Measurements from ENCODE around the gene HMGA1. TPM values are rescaled to one million over a fixed set of nuclear protein-coding genes. Genes with fewer than 3 reads are reported as not detected.
A peak's percentile ranks its signal among the peaks of the same experiment; 100 is the strongest.

Gene HMGA1
- polyA plus RNA-seq, 1 donor = 106 TPM

DNA sequence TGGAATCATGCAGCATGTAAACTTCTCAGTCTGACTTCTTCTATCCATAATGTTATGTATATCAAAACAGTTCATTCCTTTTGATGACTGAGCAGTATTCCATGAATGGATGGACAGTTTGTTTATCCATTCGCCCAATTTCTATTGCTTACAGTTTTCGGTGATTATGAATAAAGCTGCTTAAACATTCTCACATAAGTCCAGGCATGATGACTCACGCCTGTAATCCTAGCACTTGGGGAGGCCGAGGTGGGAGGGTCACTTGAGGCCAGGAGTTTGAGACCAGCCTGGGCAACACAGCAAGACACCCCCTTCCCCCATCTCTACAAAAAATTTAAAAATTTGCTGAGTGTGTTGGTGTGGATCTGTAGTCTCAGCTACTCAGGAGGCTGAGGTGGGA, 22.9 kb upstream of the HMGA1 start:
- DNase-seq = no peak

DNA sequence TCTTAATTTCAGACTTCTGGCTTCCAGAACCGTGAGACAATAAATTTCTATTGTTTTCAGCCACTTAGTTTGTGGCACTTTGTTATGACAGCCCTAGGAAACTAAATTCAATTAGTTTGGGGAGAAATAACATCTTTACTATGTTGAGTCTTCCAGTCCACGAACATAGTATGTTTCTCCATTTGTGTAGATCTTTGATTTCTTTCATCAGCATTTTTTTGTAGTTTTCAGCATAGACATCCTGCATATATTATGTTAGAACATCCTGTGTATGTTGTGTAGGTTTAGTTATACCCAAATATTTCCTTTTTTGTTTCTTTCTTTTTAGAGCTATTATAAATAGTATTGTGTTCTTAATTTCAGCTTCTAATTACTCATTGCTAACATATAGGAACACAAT, 18.0 kb upstream of the HMGA1 start:
- no peak for DNase-seq

DNA sequence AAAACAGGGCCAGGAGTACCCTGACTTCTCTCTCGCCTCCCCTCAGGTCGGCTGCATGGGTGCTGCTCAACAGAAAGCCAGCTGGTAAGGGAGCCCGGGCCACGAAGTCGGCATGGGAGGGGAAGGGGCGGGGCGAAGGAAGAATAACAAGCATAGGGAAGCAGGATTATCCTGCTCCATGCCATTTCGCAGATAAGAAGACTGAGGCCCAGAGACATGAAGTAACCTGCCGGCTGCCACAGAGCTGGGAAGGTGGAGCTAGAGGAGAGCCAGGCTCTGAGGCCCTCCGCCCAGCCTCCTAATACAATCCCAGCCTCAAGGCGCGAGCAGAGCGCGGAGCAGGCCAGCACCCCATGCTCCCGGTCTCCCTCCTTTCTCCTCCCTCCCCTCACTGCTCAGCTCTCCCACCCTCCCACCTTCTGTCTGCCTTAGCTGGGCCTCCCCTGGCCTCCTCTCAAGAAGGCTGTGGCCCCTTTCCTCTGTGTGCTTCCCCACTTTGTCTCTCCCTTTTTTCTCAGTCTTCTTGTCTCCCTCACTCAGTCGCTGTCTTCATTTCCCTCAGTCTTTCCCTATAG, 13.2 kb upstream of the HMGA1 start:
- DNase-seq = no peak

DNA sequence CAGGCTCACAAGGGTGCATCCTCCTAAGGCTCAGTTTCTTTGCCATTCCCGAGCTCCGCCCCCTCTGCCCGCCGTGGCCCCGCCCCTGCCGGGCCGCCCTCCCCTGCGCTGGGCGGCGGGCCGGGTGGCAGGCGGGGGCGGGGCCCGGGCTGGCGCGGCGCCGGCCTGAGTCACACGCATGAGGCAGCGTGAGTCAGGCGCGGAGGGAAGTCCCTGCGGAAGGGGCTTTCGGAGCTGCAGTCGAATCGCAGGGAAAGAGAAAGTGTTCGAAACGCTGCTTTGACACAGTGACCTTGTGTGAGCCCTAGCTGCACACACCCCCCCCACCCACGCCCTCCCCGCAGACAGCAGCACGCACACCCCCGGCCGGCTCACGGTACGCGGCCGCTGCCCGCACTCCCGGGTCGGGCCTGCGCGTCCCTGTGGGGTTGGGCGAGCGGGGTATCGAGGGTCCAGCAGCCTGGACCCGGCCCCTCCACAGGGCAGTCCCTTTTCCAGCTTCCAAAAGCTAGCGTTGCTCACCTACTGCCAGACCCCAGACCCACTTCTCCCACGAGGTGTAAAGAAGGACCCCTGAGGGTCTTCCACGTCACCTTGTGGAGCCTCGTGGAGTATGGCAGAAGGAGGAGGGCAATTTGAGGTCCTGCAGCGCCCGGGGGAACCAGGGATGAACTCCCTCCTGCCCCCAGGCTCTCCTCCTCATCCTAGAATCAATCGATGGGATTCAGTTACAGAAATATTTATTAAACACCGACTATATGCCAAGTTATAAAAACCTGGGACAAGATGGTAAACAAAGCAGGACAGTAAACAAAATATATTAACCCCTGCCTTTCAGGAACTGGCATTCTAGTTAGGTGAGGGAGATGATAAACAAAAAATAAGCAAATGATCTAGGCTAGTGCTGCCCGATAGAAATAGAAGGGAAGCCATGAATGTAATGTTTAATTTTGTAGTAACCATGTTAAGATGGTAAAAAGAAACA, 12.4 kb upstream of the HMGA1 start:
- peak; percentile 85 for DNase-seq

DNA sequence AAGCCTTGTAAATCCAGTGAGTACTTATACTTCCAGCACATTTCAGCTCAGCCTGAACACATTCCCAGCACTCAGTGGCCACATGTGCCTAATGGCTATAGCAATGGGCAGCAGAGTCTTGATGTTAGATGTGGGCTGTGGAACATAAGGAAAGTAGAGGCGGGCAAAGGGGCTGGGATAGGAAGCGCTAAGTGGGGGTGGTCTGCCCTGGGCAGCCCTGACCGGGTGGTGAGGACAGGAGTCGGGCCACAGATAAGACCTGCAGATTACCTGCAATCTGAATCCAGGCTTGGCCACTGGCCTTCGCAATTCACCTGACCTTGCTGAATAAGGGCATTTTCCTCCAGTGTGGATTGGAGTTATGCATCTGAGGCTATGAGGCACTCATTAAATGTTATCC, 11.1 kb upstream of the HMGA1 start:
- no peak for DNase-seq

DNA sequence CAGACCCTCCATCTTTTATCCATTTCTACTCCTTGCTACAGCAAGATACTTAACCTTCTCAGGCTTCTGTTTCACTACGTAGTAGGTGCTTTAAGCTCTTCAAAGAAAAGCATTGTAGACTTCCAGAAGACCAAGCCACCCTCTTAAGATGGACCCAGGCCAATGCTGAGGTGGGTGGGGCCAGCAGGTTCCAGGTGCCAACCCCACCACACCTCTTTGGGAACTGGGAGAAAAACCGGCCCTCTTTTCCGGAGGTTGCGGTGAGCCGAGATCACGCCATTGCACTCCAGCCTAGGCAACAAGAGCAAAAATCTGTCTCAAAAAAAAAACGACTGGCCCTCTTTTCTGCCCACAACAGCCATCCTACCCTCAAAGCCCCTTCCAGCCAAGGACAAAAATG, 10.6 kb upstream of the HMGA1 start:
- no peak for DNase-seq

DNA sequence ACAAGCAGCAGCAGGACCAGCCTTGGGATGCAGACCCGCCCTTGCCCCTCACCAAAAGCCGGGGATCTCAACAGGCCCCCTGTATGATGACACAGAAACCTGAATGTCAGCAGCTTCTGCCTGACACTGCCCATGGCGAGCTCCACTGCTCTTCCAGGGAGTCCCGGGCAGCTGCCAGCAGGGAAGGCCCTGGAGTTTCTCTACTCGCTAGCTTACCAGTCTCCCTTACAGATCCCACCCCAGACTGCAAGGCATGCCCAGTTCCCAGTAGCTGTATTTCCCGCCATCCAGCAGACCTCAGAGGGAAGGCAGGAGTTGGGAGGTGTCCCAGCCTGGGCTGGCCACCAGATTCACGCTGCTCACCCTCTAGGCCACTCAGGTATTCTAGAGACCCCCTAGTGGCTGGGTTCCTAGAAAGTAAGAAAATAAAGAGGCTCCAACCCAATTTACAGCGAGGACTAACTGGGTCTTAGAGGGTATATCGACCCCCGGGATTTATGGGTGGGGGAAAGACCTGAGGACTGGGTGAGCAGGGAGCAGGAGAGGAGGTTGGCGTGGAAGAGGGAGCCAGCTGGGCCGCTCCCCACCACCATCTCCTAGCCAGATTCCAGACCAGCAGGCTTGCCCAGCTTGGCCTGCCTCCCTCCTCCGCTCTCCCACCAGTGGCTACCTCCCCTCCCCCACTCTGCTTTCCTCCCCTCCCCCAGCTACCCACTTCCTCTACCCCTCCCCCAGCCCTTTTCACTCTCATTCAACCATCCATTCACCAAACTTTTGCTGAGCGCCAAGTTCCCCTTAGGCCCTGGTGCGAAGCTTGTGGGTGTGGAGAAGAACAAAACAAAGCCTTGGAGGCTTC, 9.7 kb upstream of the HMGA1 start:
- DNase-seq = no peak

DNA sequence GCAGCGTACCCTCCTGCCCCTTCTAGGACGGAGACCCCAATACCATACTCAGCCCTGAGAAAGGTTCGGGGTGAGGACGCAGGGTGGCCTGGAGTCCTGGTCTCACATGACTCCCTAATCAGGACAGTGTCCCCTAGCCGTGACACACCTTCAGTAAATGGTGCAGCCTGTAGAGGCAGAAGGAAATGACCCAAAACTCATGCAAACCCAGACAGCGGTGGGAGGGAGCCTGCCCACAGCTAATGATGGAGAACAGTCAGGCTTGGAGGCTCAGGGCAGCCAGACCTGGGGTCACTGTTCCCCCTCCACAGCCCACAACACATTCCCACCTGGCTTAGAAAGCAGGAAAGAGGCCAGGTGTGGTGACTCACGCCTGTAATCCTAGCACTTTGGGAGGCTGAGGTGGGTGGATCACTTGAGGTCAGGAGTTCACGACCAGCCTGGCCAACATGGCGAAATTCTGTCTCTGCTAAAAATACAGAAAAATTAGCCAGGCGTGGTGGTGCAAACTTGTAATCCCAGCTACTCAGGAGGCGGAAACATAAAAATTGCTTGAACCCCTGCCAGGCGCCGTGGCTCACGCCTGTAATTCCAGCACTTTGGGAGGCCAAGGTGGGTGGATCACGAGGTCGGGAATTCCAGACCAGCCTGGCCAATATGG, 8.8 kb upstream of the HMGA1 start:
- no peak for DNase-seq

DNA sequence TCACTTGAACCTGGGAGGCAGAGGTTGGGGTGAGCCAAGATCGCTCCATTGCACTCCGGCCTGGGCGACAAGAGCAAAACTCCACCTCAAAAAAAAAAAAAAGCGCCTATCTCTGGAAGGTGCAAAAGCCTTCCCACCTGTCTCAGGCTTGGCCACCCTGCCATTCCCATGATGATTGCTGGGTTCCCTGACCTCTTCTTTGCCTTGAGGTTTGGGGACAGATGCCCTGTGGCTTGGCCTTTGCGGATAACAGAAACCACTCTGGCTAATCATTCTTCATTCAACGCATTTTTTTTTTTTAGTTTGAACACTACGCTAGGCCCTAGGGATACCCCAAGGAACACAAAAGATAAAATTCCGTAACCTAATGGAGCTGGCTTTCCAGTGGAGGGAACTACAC, 6.8 kb upstream of the HMGA1 start:
- no peak for DNase-seq

DNA sequence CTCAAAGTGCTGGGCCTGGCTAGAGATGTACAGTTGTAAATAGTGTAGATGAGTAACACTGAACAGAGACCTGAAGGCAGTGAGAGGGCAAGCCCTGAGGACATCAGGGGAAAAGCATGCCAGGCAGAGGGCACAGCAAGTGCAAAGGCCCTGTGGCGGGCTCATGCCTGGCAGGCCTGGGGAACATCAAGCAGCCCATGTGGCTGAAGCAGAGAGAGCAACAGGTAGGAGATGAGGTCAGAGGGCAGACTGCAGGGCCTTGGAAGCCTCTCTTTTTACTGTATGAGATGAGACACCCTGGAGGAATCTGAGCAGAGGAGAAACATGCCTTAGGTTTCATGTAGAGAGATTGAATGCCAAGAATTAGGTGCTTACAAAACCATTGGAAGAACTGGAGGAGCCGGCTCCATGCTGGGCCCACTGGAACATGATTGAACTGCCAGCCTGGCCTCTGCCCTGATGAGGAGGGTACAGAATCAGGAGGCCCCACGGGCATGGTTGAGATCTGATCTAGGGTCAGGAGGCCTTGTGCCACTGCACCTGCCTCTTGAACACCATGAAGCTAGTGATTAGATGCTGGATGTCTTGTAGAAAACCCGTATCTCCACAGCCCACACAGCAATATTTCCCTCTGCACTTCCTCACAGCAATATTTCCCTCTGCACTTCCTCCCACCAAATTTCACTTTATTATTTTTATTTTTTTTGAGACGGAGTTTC, 5.9 kb upstream of the HMGA1 start:
- no peak for DNase-seq

DNA sequence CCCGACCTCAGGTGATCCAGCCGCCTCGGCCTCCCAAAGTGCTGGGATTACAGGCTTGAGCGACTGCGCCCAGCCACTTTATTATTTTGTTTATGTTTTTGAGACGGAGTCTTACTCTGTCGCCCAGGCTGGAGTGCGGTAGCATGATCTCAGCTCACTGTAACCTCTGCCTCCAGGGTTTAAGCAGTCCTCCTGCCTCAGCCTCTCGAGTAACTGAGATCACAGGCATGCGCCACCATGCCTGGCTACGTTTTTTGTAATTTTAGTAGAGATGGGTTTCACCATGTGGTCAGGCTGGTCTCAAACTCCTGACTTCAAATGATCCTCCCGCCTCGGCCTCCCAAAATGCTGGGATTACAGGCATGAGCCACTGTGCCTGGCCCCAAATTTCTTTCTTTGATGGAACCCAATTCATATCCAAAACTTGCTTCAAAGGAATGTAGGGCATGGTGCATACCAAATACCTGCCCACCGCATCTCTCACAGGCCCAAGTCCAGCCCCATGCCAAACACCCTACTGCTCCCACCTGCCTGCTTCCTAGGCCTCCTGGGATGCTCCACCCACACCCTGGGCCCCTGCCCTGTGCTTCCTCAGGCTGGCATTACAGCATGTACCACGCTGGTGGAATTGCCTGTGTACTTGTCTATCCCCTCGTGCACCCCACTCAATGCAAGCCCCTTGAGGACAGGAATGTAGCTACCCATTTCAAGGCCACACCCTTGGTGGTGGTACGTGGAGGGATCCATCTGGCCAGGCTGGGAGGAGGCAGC, 4.9 kb upstream of the HMGA1 start:
- no peak for DNase-seq

DNA sequence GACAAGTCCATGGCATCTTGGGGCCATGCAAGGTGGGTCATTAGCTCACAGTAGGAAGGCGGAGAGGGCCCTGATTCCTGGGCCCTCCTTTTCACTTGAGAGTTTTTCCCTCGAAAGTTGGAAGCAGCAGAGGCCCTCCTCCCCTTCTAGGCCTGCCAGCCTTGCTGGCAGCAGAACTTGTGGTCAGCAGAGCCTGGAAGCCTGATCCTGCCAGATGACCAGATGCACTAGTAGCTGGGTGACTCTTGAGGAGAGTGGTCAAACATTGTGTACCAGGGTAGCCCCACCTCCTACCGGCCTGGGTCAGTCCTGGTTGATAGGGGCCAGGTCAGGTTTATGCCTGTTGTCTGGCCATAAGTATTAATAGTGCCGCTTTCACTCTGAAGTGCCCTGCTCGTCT, 3.8 kb upstream of the HMGA1 start:
- DNase-seq = no peak

DNA sequence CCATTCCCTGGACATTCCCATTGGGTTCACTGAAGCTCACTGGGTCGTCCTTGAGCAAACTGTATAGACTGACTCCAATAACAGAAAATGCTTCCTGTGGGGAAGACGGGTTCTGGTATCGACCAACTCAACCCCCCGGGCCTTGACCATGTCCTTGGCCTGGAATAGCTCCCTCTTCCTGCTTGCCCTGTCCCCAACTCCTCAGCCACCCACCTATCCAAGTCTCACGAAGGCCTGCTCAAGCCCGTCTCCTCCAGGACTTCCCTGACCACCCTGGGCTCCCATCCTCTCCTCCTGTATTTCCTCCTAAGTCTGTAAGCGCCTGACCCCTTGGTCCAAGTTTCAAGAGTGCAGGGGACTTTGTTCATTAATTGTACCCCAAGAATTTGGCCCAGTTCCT, 2.8 kb upstream of the HMGA1 start:
- no peak for DNase-seq

DNA sequence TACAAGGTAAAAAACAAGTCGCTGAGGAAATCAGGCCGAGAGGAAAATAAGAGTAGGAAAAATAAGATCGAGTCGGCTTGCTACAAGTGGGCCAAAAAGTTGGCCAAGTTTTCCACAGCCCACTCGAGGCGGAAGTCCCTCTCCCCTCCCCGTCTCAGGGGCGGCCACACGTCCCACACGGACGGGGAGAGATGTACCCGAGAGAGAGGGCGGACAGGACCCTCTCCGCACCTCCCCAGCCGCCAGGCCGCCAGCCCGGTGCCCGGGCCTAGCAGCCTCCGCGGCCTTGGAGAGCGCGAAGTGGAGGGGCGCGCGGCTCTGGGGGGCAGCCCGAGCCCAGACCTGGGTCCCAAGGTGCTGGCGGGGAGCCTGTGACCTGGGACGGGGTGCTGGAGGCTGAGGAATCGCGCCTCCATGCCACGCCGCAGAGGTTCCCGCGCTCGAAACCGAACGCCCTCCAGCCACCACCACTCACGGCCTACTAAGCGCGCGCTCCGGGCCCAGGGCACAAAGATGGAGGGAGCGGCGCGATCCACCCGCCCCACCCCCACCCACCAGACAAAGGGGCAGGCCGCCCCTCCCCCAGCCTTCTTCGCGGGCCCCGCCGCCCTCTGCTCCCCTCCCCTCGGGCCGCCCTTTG, 1.9 kb upstream of the HMGA1 start:
- DNase-seq = no peak

DNA sequence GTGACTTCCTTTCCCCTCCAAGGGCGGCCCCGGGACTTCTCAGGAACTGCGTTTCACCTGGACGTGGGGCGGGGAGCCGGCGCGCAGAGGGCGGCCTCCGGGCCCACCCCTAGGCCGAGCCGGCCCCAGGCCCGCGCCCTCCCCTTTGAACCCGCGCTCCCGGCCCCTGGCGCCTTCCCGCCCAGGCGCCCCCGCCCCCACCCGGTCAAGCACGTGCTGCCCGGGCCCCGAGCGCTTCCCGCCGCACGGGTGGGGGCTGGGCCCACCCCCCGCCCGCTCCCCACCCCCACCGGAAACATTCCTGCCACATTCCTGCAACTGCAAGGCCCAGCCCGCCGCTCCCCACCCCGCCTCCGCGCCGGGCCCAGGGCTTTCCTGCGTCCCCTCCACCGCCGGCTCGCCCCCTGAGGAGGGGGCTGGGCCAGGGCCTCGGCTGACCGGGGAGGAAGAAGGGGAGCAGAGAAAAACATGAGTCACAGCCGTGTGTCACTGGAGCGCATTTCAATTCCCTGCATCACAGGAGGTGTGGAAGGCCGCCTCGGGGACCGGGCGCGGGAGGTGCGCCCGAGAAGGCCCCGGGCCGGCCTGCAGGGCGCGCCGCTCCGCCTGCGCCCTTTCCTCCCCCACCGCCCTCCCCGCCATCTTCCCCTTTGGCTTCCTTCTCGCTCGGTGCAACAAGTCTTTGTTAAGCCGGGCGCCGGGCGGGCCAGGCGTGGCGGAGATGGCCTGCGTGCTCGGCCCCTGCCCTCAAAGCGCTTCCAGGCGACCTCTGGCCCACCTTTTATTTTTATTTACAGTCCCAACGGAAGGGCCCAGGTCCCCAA, 1.2 kb upstream of the HMGA1 start:
- no peak for DNase-seq

DNA sequence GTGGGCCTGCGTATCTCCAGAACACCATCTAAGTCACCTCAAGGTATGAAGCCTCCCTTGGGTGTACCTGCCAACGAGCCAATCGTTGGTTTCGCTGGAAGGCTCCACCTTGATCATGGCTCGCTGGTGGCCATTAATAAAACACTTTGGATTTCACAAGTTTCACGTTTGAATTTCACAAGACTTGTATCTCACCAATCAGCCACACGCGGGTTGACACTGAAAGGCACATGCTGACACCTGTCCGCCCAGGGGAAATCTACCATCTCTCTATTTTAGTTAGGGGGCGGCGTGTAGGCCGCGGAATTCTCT, 586 bp upstream of the HMGA1 start:
- DNase-seq = no peak

DNA sequence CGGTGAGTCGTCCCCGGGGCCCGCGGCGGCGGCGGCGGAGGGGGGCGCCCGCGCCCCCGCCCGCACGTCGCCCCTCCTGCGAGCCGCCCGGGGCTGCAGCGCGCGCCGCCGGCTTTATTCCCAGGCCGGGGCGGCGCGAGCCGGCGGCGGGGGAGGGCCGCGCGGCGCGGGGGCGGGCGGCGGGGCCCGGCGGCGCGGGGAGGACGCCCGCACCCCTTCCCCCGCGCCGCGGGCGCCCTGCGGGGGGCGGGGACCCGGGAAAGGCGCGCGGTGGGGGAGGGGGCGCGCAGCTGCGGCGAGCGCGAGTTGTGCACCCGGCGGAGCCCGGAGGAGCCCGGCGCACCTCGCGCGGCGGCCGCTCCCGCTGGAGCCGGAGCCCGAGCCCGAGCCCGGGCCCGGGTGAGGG, 646 bp downstream of the HMGA1 start:
- DNase-seq = no peak

DNA sequence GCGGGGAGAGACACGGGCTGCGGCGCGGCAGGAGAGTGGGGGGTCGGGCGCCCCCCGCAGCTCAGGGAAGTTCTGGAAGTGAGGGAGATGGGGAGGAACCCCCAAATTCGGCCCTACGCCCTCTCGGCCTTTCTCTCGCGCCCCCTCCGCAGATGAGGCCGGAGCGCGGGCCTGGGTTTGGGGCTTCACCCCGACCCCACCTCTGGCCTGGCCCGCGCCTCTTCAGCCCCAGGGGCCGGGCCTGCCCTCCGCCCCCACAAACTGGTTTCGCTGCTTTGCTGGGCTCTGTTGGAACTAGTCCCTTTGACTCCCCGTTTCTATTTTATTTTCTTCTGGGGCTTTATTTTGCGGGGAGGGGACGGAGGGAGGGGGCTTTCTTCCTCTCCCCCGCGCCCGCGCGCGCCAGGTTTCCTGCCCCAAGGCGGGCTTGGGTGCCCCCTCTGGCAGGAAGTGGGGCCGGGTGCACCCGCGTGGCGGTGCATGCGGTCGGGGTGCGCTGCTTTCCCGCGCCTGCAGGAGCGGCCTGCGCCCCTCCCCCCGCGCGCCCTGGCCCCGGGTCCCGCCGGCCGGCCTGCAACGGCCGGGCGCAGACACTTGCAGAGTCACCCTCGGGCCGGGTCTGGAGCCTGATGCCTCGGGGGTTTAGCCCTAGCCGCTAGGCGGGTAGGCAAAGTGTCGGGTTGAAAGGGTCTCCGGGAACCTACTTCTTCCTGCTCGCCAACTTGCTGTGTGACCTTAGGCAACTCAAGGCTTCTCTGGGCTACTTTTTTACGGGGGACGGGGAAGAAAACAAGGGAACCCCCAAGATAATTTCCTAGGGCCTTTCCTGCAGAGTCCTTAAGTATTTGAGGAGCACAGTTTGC, 1.3 kb downstream of the HMGA1 start:
- DNase-seq = no peak
